Measurements from ENCODE around the gene UBE2D4.
A peak's percentile ranks its signal among the peaks of the same experiment; 100 is the strongest.
"Not testable (repeated sequence)": the region's sequence is repeated elsewhere in the genome, so short reads cannot be mapped to it uniquely, and the experiment has no call there.

UBE2D4 gene

DNA sequence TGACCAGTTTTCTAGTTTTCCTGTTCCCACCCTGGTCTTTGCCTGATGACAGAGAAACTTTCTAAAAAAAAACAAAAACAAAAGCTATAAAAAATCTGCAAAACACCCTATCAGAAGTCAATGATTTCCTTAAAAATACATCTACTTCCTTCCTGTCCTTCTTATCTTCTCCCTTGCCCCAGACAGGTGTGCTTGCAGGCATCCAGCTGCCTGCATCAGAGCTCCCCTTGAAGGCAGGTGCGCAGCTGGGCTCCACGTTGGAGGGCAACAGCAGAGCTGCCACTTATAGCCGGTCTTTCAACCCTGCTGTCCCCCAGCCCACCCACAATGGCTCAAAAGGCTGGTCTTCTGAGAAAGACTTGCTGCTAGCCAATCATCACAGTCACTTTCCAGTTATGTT, 29.8 kb downstream of the UBE2D4 start:
- FAIRE-seq = no peak
- DNase-seq (ENCODE audit: extremely low spot score, insufficient read length, low read depth) = no peak

DNA sequence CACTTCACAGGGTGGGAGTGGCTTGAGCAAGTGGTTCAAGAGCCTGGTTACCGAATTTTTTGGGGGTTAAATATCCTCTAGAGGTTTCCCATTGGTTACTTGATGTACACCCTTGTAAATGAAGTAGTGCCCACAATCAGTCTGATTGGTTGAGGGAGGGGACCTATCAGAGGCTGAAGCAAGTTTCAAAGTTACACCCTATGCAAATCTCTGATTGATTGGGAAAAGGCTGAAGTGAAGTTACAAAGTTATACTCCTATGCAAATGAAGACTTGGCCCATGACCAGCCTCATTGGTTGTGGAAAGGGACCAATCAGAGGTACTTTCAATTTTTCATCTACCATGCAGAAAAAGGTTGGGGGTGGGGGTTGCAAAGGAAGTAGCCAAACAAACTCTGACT, 34.7 kb downstream of the UBE2D4 start:
- FAIRE-seq (no peak), DNase-seq (ENCODE audit: extremely low spot score, insufficient read length, low read depth) (no peak)

DNA sequence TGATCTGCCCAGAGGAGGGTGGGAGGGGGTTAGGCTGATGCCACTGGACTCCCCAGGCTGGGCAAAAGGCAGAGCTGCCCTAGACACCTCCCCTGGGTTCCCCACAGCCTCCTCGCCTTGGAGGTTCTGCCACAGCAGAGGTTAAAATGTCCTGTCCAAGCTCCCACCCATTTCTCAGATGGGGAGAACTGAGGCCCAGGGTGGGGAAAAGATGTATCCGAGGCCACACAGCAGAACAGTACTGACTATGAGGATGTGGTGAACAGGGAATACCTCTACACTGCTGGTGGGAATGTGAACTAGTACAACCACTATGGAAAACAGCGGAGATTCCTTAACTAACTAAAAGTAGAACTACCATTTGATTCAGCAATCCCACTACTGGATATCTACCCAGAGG, 40.2 kb downstream of the UBE2D4 start:
- FAIRE-seq = not testable (repeated sequence)

DNA sequence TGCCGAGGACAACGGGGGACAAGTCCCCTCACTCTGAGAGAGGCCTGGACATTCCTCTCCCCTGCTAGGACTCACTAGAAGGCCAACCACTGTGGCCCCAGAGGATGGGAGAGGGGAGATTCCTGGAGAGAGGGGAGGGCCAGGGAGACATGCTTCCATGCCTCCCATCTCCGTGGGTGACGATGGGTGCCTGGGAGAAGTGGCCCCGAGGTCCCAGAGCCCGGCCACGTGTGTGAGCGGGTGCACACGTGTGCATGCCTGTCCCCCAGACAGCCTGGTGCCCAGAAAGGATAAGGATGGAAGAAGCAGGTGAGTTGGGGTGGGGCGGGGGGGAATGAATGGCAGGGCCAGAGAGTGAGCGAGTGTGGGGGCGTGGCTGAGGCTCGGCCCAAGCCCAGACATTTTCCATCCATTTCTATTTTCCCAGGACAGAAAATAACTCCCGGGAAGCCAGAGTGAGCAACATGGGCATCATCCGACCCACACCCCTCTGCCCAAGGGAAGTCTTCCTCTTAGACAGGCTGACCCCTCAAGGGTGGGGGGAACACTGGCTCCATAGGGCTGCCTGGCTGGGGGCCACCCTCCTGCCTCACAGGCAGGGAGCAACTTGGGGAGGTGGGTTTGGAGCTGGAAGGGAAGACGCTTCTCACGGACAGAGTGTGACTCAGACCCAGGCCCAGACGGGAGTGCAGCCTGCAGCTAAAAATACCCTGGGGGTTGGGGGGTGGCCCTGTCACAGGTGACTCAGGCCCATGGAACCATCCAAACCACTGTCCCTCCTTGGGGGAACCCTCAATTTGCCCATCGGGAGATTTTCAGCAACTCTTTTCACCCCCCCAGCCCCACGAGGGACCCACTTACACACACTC, 42.2 kb downstream of the UBE2D4 start:
- FAIRE-seq; DNase-seq (ENCODE audit: extremely low spot score, insufficient read length, low read depth): not testable (repeated sequence)

More for the DNA sequence above, 40.2 kb downstream of the UBE2D4 start:
- not testable (repeated sequence) for DNase-seq (ENCODE audit: extremely low spot score, insufficient read length, low read depth)

DNA sequence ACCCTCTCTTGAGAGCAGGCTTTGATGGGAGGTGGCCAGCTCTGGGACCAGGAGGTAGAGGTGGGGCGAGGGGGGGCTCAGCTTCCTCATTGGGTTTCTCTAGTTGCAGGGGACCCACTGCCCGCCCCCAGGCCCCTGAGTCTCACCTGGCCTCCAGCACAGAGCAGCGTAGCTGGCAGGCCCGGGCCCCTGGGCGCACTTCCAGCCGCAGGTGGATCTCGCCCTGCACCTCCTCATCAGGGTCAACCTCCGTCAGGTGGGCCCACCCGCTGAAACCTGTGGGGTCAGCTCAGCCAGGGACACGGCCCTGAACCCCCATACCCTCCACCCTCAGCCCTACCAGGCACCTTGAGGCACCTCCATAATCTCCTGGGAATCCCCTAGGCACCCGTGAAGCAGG, 43.4 kb downstream of the UBE2D4 start:
- DNase-seq (ENCODE audit: extremely low spot score, insufficient read length, low read depth); FAIRE-seq: not testable (repeated sequence)

DNA sequence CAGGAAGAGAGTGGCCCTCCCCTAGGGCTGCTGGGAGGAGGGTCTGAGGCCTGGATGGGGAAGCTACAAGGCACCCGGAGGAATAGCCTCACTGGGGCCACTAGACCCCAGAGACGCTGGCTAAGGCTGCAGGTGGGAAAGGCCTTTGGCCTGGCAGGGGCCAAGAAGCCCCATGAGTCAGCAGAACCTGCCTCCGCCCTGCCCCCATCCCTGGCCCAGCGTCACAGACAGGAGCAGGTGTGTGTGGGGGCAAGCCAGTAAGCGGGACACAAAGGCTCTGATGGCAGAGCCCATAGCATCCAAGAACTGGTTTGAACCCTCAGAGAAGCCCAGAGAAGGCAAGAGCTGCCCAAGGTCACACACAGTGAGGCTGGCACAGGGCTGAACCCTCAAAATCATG, 44.5 kb downstream of the UBE2D4 start:
- not testable (repeated sequence) for FAIRE-seq; DNase-seq (ENCODE audit: extremely low spot score, insufficient read length, low read depth)

DNA sequence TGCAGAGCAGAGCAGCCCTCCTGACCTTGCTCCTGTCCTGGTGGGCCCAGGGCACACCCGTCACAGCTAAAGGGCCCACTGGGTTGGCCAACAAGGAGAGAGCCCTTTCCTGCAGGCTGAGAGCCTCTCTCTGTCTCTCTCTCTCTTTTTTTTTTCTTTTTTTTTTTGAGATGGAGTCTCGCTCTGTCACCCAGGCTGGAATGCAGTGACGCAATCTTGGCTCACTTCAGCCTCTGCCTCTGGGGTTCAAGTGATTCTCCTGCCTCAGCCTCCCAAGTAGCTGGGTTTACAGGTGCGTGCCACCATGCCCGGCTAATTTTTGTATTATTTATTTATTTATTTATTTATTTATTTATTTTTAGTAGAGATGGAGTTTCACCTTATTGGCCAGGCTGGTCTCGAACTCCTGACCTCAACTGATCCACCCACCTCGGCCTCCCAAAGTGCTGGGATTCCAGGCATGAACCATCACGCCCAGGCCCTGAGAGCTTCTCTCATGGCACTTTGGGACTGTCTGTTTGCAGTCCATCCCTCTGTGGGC, 47.9 kb downstream of the UBE2D4 start:
- FAIRE-seq; DNase-seq (ENCODE audit: extremely low spot score, insufficient read length, low read depth): not testable (repeated sequence)

DNA sequence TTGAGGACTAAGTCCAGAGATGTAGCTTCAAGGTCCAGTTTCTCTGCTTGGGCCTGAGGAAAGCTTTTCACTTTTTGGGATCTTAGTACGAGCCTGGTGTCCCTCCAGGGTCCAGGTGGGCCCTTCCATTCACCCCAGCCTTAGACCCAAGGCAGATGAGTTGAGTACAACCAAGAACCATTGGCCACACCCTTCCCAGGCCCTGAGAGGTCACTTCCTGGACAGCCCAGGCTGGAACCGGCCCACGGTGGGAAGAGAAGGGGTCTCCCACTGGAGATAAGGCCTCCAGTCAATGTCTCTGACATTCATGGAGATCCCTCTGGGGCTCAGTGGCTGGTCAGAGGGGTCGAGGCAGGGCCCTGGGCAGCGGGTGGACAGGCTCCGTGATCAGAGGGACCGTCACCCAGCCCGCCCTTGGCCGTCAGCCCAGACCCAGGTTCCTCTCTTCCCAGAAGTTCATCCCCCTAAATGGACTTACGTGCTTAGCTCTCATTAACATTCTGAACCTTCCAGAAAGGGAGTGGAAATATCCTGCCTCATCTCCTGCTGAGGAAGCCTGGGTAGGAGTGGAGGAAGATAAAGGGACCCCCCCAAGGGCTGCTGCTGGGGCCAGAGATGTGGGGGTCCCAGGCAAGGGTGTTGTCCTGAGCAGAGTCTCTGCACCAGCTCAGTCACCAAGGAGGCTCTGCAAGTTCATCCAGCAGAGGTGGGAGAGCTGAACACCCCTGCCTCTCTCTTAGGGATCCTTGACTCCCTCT, 48.7 kb downstream of the UBE2D4 start:
- FAIRE-seq; DNase-seq (ENCODE audit: extremely low spot score, insufficient read length, low read depth): not testable (repeated sequence)

DNA sequence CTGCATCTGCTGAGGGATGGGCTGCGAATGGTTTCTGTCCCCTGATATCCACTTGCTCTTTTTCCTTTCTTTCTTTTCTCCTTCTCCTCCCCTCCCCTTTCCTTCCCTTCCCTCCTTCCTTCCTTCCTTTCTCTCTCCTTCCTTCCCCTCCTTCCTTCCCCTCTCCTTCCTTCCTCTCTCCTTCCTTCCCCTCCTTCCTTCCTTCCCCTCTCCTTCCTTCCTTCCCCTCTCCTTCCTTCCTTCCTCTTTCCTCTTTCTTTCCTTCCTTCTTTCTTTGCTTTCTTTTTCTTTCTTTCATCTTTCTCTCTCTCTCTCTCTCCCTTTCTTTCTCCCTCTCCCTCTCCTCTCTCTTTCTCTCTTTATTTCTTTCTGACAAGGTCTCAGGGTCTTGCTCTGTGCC, 51.3 kb downstream of the UBE2D4 start:
- DNase-seq (ENCODE audit: extremely low spot score, insufficient read length, low read depth) (no peak), FAIRE-seq (no peak)

DNA sequence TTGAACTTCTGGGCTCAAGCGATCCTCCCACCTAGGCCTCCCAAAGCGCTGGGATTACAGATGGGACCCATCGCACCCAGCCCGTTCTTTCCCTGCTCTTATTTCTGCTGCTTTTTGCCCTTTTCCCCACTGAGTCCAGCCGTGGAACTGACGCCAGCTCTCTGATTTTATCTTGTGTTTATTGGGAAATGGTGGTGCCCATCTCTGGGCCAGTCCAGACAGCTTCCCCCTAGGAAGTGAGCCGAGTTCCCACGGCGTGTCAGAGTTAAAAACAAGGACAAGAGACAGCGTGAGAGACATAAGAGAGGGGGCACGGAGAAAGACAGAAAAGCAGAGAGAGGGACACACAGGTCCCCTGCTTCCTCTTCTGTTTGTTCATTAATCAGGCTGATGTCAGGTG, 51.9 kb downstream of the UBE2D4 start:
- not testable (repeated sequence) for DNase-seq (ENCODE audit: extremely low spot score, insufficient read length, low read depth); FAIRE-seq

DNA sequence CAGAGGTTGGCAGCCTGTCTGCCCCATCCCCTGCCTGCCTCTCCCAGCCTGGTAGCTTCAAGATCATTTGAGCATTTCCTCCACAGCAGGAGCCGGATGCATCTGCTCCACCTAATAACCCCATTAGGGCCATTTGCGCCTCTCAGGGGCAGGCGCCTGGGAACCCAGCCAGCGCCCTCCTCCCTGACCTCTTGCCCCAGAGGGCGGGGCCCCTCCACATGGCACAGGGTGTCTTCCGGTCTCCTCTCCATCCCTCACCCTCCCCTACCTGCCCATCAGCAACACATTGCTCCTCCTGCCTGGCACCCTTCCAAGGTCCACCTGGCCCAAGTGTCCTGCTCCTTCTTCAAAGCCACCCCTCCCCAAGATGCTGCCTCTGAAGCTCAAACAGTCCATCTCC, 56.6 kb downstream of the UBE2D4 start:
- not testable (repeated sequence) for FAIRE-seq; DNase-seq (ENCODE audit: extremely low spot score, insufficient read length, low read depth)

DNA sequence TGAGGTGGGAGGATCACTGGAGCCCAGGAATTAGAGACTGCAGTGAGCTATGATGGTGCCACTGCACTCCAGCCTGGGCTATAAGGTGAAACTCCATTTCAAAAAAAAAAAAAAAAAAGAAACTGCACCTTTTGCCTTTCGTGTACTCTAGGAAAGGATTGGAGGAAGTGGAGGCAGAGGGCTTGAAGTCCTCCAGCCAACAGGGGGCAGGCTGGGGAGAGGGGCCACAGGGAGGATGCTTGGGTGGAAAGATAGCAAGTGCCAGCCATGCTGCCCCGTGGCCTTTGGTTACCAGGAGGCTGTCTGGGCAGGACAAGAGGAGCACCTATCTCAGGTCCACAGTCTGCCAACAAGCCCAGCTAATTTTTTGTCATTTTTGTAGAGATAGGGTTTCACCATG, 57.5 kb downstream of the UBE2D4 start:
- FAIRE-seq; DNase-seq (ENCODE audit: extremely low spot score, insufficient read length, low read depth): not testable (repeated sequence)

DNA sequence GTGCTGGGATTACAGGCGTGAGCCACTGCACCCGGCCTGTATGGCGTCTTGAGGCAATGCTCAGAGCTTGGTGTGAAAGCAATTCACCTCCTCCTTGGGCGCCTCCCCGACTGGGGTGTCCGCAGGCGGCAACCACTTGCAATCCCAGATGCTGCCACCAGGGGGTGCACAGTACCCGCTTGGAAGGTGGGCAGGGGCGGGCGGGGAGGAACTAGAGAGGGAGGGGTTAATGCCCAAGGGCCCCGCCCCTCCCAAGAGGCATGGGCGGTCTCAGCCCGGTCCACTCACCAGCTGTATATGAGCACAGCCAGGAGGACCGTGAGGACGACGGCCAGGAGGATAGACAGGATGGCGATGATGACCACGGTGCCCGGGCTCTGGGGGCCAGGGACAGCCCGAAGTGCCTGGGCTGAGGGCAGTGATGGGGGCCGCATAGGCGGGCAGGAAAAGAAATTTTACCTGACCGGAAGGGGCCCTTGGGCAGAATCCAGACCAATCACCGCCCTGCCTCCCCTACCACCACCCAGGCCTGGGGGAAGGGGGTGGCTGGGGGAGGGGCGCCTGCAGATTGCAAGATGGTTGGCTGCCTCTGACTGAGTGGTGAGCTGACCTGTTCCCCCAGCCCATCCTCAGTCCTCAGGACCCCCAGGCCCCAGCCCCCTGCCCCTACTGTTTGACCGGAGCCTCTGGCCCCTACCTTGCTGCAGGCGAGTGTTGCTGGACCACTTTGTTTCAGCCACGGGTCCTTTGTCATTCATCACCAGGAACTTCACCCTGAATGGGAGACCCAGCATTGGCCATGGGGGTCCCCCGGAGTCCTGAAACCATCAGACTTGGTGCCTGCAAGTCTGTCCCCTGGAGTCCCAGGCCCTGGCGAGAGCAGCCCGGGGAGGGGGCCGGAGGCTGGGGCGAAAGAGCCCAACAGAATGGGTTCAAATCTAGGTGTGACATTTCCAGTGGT, 59.9 kb downstream of the UBE2D4 start:
- DNase-seq (ENCODE audit: extremely low spot score, insufficient read length, low read depth) = peak; percentile 25

DNA sequence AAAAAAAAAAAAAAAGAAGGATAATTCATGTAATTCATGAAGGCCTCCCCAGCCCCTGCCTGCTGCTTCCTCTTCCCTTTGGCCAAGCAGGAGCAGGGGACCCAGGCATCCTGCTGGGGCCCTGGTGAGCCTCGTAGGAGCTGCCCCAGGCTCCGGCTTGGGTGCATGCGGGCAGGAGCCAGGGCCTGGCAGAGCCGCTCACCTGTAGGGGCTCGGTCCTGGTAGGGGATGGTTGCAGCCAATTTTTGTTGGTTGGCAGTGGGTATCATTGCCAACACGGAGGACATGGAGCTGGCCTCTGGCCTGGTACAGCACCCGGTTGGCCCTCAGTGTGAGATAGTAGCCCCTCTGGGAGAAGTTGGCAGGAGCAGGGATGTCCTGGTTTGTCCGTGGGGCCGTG, 61.2 kb downstream of the UBE2D4 start:
- FAIRE-seq; DNase-seq (ENCODE audit: extremely low spot score, insufficient read length, low read depth): not testable (repeated sequence)

More for the DNA sequence above, 59.9 kb downstream of the UBE2D4 start:
- not testable (repeated sequence) for FAIRE-seq

DNA sequence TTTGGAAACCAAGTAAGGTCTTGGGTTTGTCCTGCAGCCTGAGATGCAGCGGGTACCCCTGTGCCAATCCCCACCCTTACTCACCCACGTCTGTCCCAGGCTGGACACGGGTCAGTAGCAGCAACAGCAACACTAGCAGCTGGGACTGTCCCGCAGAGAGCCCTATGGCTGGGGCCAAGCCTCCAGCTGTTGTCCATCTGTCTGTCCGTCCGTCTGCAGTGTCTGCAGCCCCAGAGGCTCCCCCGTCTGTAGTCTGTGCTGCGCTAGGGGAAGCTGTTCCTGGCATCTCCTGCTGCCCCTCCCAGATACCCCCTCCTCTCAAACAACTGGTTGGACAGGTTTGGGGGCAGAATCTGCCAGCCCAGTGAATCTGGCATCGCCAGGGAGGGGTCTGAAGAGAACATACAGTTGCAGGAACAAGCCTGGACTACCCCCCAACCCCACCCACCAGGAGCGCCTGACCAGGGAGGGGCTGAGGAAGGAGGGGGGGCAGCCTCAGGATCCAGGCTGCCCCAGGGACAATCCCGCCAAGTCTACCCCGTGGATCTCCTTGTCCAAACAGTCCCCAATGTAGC, 63.9 kb downstream of the UBE2D4 start:
- FAIRE-seq; DNase-seq (ENCODE audit: extremely low spot score, insufficient read length, low read depth): not testable (repeated sequence)

DNA sequence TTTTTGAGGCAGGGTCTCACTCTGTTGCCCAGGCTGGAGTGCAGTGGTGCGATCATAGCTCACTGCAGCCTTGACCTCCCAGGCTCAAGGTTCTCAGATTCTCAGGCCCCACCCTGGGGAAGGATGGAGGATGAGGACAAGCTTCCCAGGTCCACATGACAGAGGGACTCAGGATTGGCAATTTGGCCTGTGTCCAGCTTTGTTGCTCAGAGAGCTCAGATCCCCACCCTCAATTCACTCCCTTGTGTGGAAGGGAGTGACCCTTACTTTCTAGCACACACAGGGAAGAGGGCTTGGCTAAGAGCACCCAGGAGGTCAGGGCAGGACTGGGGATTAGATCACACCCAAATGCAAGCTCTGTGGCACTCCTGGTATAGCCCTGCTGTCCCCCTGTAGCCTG, 64.6 kb downstream of the UBE2D4 start:
- not testable (repeated sequence) for FAIRE-seq

DNA sequence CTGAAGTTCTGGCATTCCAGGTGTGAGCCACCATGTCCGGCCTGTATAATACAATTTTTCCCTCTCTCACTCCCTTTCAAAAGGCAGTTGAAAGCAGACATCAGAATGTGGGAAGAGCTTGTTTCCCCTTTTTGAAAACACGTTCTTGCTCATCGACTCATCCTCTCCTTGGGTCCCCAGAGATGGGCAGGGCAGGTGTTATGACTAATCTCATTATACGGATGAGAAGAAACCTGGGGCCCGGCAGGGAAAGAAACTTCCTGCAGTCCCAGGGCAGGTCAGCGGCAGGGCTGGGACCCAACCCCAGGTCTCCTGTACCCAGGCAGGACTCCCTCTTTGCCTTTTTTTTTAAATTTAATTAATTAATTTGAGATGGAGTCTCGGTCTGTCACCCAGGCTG, 66.7 kb downstream of the UBE2D4 start:
- DNase-seq (ENCODE audit: extremely low spot score, insufficient read length, low read depth); FAIRE-seq: not testable (repeated sequence)

More for the DNA sequence above, 64.6 kb downstream of the UBE2D4 start:
- not testable (repeated sequence) for DNase-seq (ENCODE audit: extremely low spot score, insufficient read length, low read depth)

DNA sequence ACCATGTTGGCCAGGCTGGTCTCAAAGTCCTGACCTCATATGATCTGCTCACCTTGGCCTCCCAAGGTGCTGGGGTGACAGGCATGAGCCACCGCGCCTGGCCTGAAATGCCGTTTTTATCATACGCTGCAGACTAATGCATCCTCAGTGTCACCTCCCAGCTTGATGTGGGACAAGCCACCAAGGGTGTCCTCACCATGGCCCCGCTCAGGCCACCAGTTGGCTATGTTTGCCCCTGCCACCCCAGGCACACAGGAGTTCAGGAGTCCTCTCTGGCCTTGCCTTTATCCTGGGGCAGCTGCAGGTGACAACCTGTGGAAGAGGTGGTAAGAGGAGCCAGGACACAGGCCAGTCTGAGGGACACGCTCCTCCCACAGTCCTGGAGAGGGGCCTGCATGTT, 68.4 kb downstream of the UBE2D4 start:
- DNase-seq (ENCODE audit: extremely low spot score, insufficient read length, low read depth); FAIRE-seq: not testable (repeated sequence)

DNA sequence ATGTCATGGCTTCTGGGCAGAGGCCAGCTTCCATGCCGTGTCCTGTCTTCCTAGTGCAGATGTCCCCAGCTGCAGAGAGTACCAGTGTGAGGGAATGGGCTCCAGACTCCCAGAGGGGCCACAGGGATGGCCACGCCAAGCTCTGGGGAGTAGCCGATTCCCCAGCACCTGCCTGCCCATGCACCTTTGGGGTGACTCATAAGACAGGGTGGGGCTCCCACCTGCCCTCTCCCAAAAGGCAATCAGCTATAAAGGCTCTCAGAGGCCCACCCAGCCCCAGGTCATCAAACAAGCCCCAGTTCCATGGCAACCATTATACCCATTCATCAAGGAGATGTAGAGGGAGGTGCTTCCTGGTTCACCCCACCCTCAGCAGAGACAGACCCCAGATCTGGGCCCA, 71.3 kb downstream of the UBE2D4 start, which contains the start of gene SPDYE1:
TSS of gene SPDYE1 (plus strand) at position 366 of the 400 bp plus-strand sequence. CDS start 2,053 bp downstream, outside the sequence.
- FAIRE-seq; DNase-seq (ENCODE audit: extremely low spot score, insufficient read length, low read depth): not testable (repeated sequence)

Data from GM18507 (cell line).